GM12865 (cell line): ENCODE data around the gene NFATC1.

ENCODE experiments used
- DNase-seq: peaks from one replicate; pipeline ENCODE4 v3.0.0; 2010; ENCODE audit warnings: low read depth
- H3K4me3 ChIP-seq: 2 replicates; pipeline ENCODE4 v1.5.1; 2011; ENCODE audit warnings: mild to moderate bottlenecking, low read depth, low read length, control low read depth
- TF ChIP-seq, protein P1 (sequence below): IDR thresholded peaks from 2 replicates; pipeline ENCODE4 v1.5.1; 2011; ENCODE audit warnings: low read length, control low read depth, low read depth, inconsistent platforms; ENCODE audit not compliant: insufficient read depth; ENCODE audit errors: missing control alignments

Gene NFATC1

DNA sequence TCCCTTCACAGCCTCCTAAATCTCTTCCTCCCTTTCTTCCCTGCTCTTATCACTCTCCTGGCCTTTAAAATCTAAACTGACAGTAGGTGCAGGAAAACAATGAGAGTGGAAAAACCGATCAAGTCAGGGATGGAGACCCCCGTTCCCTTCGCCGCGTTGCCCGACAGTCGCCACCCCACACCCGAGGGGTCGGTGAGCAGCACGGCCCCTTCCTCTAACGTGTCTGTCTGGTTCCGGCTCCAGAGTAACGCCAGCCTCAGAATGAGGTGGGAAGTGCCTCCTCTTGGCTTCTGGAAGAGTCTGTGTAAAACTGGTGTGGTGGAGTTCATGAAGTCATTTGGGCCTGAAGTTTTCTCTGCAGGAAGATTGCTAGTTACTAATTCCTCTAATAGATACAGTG, 138.6 kb downstream of the NFATC1 start:
- H3K4me3 ChIP-seq, result no peak overlapping the region
- TF ChIP-seq, protein P1, sequence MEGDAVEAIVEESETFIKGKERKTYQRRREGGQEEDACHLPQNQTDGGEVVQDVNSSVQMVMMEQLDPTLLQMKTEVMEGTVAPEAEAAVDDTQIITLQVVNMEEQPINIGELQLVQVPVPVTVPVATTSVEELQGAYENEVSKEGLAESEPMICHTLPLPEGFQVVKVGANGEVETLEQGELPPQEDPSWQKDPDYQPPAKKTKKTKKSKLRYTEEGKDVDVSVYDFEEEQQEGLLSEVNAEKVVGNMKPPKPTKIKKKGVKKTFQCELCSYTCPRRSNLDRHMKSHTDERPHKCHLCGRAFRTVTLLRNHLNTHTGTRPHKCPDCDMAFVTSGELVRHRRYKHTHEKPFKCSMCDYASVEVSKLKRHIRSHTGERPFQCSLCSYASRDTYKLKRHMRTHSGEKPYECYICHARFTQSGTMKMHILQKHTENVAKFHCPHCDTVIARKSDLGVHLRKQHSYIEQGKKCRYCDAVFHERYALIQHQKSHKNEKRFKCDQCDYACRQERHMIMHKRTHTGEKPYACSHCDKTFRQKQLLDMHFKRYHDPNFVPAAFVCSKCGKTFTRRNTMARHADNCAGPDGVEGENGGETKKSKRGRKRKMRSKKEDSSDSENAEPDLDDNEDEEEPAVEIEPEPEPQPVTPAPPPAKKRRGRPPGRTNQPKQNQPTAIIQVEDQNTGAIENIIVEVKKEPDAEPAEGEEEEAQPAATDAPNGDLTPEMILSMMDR, result no peak
- no peak for DNase-seq

DNA sequence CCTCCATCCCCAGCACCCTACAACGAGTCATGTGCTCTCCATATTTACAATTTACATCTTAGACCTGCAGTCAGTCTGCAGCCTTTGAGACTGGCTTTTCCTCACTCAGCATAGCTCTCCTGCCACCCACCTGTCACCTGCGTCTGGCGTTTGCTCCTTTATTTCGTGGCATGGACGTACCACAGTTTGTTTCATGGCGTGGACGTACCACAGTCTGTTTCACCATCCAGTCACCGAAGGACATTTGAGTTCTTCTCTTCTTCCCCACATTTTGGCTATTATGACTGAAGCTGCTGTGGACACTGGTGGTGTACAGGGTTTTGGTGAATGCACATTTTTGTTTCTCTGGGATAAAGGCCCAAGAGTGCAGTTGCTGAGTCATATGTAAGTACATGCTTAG, 142.0 kb downstream of the NFATC1 start:
- no peak overlapping the region for H3K4me3 ChIP-seq
- DNase-seq, result no peak
- TF ChIP-seq, protein P1, result no peak

DNA sequence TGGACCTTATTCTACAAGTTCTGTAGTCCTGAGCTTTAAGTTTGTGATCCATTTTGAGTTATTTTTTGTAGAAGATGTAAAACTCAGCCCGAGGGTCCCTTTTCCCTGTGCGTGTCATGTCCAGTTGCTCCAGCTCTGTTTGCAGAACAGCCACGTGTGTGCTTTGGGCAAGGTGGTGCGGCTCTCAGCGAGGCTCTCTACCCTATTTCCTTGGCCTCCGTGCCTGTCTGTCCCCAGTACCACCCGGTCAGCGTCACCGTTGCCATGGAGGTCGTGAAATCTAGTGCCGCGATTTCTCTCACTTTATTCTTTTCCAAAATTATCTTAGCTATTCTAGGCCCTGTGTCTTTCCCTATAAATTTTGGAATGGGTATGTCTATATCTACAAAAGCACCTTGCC, 142.9 kb downstream of the NFATC1 start:
- no peak overlapping the region for H3K4me3 ChIP-seq
- DNase-seq, result no peak
- TF ChIP-seq, protein P1, result no peak

DNA sequence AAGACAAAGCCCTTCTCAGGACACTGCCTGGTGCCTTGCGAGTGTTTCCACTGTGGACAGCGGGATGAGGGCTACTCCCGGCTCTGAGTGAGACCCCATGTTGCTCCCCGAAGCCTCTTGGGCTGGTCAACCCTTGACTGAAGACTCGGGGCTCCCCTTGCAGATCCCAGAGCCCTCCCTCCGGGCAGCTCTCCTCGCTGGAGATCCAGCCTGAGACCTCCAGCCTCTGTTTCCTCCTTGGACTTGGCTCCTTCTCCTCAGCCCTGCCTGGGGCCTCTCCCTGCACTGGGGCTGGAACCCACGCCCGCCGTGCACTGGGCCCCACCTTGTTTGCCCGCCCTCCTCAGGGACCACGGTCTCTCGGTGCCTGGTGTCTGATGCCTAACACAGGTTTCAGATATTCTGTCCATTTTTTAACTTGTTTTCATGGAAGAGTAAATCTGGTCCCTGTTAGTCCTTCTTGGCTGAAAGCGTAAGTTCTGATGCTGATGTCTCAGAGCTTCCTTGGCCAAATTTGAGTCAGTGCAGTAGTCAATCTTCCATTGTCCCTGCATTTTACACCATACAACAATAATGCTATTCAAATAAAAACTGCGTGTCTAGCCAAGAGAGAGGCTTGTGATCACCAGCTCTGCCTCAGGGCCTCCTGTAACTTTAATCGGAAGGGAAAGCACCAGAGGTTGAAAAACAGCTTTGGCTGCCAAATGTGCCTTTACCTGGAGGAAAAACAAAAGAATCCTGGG, 144.6 kb downstream of the NFATC1 start:
- no peak for DNase-seq
- no peak overlapping the region for H3K4me3 ChIP-seq
- TF ChIP-seq, protein P1, result no peak

DNA sequence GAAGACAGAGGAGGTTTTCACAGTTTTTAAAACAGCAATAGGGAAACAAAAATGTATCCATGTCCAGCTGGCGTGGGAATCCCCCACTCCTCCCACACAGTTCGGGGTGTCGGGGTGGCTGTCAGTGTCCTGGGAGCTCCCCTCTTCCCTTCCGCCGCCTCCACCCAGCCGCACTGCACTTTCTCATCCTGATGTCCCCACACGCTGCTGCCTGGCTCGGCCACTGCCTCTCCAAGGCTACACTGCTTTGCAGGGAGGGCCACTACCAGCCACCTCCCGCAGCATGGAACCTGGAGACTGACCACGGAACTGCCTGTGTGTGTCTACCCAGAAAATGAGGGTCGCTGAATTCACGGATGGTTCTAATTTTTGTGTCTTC, 145.2 kb downstream of the NFATC1 start:
- no peak overlapping the region for H3K4me3 ChIP-seq
- no peak for DNase-seq
- TF ChIP-seq, protein P1, result no peak

DNA sequence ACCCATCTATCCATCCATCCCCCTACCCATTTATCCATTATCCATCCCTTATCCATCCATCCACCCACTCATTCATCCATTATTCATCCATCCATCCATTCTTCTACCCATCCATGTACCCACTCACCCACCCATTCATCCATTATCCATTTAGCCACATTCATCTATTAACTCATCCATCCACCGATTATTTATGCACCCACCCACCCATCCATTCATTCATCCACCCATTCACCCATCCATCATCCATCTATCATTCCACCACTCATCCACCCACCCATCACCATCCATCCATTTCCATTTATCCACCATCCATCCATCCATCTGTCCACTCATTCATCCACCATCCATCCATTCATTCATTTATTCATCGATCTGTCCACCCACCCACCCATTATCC, 146.5 kb downstream of the NFATC1 start:
- no peak for DNase-seq
- TF ChIP-seq, protein P1, result no peak
- no peak overlapping the region for H3K4me3 ChIP-seq
